DOHH2 (cell line): Measurements from ENCODE around the gene RPS10.

ENCODE experiments used
- H3F3A ChIP-seq: fragments of 200-600 bp; sonication (generic), shearing (Covaris generic); 2 replicates; pipeline ENCODE4 v1.6.0; 2016; ENCODE audit warnings: antibody characterized with exemption, mild to moderate bottlenecking; ENCODE audit not compliant: control insufficient read depth, insufficient read depth
- H3K27ac ChIP-seq: fragments of 200-600 bp; sonication (generic); 2 replicates; pipeline ENCODE4 v1.5.1; 2014; ENCODE audit warnings: low read depth, mild to moderate bottlenecking, low read length, moderate library complexity
- H3K27me3 ChIP-seq: fragments of 200-600 bp; sonication (generic); 2 replicates; pipeline ENCODE4 v1.6.1; 2014; ENCODE audit warnings: mild to moderate bottlenecking, low read length, mixed read lengths; ENCODE audit not compliant: control insufficient read depth
- H3K36me3 ChIP-seq: fragments of 200-600 bp; sonication (generic); 2 replicates; pipeline ENCODE4 v1.6.1; 2014; ENCODE audit warnings: mild to moderate bottlenecking, low read length, moderate library complexity, mixed read lengths; ENCODE audit not compliant: control insufficient read depth
- H3K4me1 ChIP-seq: fragments of 200-600 bp; sonication (generic); 2 replicates; pipeline ENCODE4 v1.6.1; 2014; ENCODE audit warnings: mild to moderate bottlenecking, low read length, mixed read lengths; ENCODE audit not compliant: control insufficient read depth
- H3K4me2 ChIP-seq: fragments of 200-600 bp; sonication (generic); 2 replicates; pipeline ENCODE4 v1.6.0; 2014; ENCODE audit warnings: mild to moderate bottlenecking, low read length, moderate library complexity
- H3K4me3 ChIP-seq: fragments of 200-600 bp; sonication (generic); 2 replicates; pipeline ENCODE4 v1.5.1; 2014; ENCODE audit warnings: mild to moderate bottlenecking, low read length, mixed read lengths
- H3K79me2 ChIP-seq: fragments of 200-600 bp; sonication (generic); 2 replicates; pipeline ENCODE4 v1.6.1; 2014; ENCODE audit warnings: mild to moderate bottlenecking, low read length, mixed read lengths; ENCODE audit not compliant: control insufficient read depth
- H3K9me2 ChIP-seq: fragments of 200-600 bp; sonication (generic); replicated peaks from 2 replicates; pipeline ENCODE4 v1.6.1; 2014; ENCODE audit warnings: mild to moderate bottlenecking, low read length, mixed read lengths; ENCODE audit not compliant: control insufficient read depth
- H3K9me3 ChIP-seq: fragments of 200-600 bp; sonication (generic); 2 replicates; pipeline ENCODE4 v1.6.1; 2014; ENCODE audit warnings: antibody characterized with exemption, low read length, mixed read lengths; ENCODE audit not compliant: control insufficient read depth, insufficient read depth
- H4K20me1 ChIP-seq: fragments of 200-600 bp; sonication (generic); 2 replicates; pipeline ENCODE4 v1.6.0; 2014; ENCODE audit warnings: low read depth, mild to moderate bottlenecking, antibody characterized with exemption, low read length, moderate library complexity; ENCODE audit not compliant: control insufficient read depth, insufficient read depth
- EZH2phosphoT487 ChIP-seq: fragments of 200-600 bp; sonication (generic); IDR thresholded peaks from 2 replicates; pipeline ENCODE4 v1.6.1; 2017; ENCODE audit warnings: borderline replicate concordance, mild to moderate bottlenecking, antibody characterized with exemption, low read length, moderate library complexity, mixed read lengths
- TF ChIP-seq, protein P1 (sequence below): fragments of 200-600 bp; sonication (generic); IDR thresholded peaks from one replicate; pipeline ENCODE4 v1.5.1; 2014; ENCODE audit warnings: antibody characterized with exemption, mild to moderate bottlenecking, low read depth, low read length; ENCODE audit not compliant: poor library complexity, severe bottlenecking

Gene RPS10

DNA sequence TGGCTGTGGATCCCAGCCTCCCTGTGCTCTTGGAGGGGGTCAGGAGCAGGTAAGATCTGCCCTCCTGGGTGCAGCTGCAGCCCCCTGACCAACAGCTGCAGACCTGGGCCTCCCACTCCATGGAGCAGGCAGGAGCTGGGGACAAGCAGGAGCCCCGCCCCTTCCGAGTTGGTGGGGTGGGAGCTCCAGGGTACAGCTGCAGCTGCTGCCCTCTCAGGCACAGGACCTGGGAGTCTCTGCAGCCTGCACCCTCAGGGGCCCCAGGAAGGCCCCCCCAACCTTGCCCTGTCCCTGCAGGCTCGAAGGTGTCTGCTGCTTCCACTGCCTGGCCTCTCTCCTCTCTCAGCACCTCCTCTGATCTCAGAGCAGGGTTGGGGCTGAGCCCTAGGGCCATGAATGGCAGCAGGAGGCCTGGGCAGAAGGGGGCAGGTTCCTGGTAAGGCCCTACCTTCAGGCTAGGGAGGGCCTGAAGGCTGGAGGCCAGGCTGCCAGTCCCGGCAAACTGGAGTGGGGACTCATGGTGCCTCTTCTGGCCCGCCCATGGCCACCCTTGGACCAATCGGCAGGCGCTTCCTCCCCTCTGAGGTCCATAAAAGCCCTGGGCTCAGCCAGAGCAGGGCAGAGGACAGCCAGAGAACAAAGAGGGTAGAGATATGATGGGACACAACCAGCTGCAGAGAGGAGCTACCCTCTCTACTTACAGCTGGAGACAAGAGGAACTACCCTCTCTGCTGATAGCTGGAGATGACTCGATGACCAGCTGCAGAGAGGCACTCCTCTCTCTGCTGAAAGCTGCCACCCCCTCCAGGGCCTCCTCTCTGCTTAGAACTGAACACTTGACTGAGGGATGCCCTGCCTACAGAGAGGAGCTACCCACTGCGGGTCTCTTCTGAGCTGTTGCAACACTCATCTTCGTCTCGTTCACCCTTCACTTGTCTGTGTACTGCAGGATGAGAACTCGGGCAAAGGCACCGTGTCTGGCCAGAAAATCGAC, 32.2 kb upstream of the RPS10 start:
- no peaks in the 10 kb centered on the region for H3K9me3 ChIP-seq
- no peak overlapping the region for H3K27ac ChIP-seq
- H3F3A ChIP-seq: no peaks in the 10 kb centered on the region
- H3K27me3 ChIP-seq: no peaks in the 10 kb centered on the region
- TF ChIP-seq, protein P1, sequence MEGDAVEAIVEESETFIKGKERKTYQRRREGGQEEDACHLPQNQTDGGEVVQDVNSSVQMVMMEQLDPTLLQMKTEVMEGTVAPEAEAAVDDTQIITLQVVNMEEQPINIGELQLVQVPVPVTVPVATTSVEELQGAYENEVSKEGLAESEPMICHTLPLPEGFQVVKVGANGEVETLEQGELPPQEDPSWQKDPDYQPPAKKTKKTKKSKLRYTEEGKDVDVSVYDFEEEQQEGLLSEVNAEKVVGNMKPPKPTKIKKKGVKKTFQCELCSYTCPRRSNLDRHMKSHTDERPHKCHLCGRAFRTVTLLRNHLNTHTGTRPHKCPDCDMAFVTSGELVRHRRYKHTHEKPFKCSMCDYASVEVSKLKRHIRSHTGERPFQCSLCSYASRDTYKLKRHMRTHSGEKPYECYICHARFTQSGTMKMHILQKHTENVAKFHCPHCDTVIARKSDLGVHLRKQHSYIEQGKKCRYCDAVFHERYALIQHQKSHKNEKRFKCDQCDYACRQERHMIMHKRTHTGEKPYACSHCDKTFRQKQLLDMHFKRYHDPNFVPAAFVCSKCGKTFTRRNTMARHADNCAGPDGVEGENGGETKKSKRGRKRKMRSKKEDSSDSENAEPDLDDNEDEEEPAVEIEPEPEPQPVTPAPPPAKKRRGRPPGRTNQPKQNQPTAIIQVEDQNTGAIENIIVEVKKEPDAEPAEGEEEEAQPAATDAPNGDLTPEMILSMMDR: no peak
- no peak for TF ChIP-seq EZH2phosphoT487
- no peaks in the 10 kb centered on the region for H4K20me1 ChIP-seq
- no peaks in the 10 kb centered on the region for H3K36me3 ChIP-seq
- no peak overlapping the region for H3K4me3 ChIP-seq
- no peaks in the 10 kb centered on the region for H3K9me2 ChIP-seq
- peaks cover 7% of the 10 kb centered on the region; the same call in 1 of the 2 replicates for H3K4me1 ChIP-seq
- no peaks in the 10 kb centered on the region for H3K79me2 ChIP-seq
- H3K4me2 ChIP-seq: no peak overlapping the region

DNA sequence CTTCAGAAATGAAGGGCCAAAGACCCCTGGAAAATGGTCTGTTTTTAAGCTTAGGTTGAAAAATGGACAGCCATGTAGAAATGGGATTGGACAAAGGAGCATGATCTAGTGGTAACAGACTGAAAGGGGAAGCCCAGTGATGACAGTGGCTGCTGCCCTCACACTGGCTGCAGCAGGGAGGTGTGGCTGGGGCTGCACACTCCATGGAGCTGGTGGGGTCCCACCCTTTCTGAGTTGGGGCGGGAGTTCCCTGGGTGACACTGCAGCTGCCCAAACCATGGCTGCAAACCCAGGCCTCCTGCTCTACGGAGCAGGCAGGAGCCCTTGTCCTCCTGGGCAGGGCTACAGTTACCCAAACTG, 31.5 kb upstream of the RPS10 start:
- H3K27ac ChIP-seq: no peak overlapping the region

GRCh38 chr6:34455831-34456230, 30.0 kb upstream of the RPS10 start:
- TF ChIP-seq, protein P1: no peak
- TF ChIP-seq EZH2phosphoT487: no peak
- Histone ChIP-seq H3K4me1 (0 out of 2 replicates have a peak, but pooled peaks cover 3% of the 10 kb centered on the region), H3K36me3 (no peaks in the 10 kb centered on the region), H3K4me2 (no peak overlapping the region), H3K9me3 (no peaks in the 10 kb centered on the region), H3K27me3 (no peaks in the 10 kb centered on the region), H4K20me1 (no peaks in the 10 kb centered on the region), H3K4me3 (no peak overlapping the region), H3K79me2 (no peaks in the 10 kb centered on the region), H3F3A (no peaks in the 10 kb centered on the region), H3K27ac (no peak overlapping the region), H3K9me2 (no peaks in the 10 kb centered on the region)

More for the DNA sequence above, 31.5 kb upstream of the RPS10 start:
- Histone ChIP-seq H3K4me3 (no peak overlapping the region), H3F3A (no peaks in the 10 kb centered on the region), H3K36me3 (no peaks in the 10 kb centered on the region), H3K4me2 (no peak overlapping the region), H3K79me2 (no peaks in the 10 kb centered on the region), H4K20me1 (no peaks in the 10 kb centered on the region), H3K9me2 (no peaks in the 10 kb centered on the region), H3K27me3 (no peaks in the 10 kb centered on the region), H3K4me1 (peaks cover 3% of the 10 kb centered on the region; the same call in 1 of the 2 replicates), H3K9me3 (no peaks in the 10 kb centered on the region)
- TF ChIP-seq, protein P1: no peak
- TF ChIP-seq EZH2phosphoT487: no peak
